Renal cortex interstitium (tissue), 15 donors: ENCODE results near the gene CEP97. TPM values are rescaled to one million over a fixed set of nuclear protein-coding genes. Genes with fewer than 3 reads are reported as not detected.
"Not testable (repeated sequence)": the region's sequence is repeated elsewhere in the genome, so short reads cannot be mapped to it uniquely, and the experiment has no call there.

Experiments used
- DNase-seq, 11 donors: peaks; one replicate each; pipeline ENCODE4 v3.0.0-alpha.2; 2013; ENCODE audit warnings: low read depth in 9 of 11, low spot score in 4 of 11; ENCODE audit errors: extremely low read depth in 1 of 11
- long read RNA-seq, 16 experiments: transcript quantifications; one replicate each; lab custom pipeline, GENCODE V29; 2026
- polyA plus RNA-seq, 3 donors: library from polyadenylated mRNA; unstranded; fragments of 120-200 nt; gene quantifications; one replicate each; pipeline ENCODE4 v1.2.1, GENCODE V29; 2013; ENCODE audit not compliant: insufficient read length in 3 of 3

Gene CEP97
- 10 to 100 TPM; 14.7 to 16.6 (median 14.8) TPM for polyA plus RNA-seq
- long read RNA-seq, donor 1: 0 reads
- long read RNA-seq, donor 2, full-length matches to known transcripts: 1 of 1 reads
- long read RNA-seq, donor 2, partial matches to known transcripts: 0 of 1 reads
- long read RNA-seq, donor 2, other reads (novel, unspliced or antisense): 0 of 1 reads
- long read RNA-seq, donor 3: 0 reads
- long read RNA-seq, donor 4: 0 reads
- long read RNA-seq, donor 5: 0 reads
- long read RNA-seq, donor 6, full-length matches to known transcripts: 1 of 1 reads
- long read RNA-seq, donor 6, partial matches to known transcripts: 0 of 1 reads
- long read RNA-seq, donor 6, other reads (novel, unspliced or antisense): 0 of 1 reads
- long read RNA-seq, donor 7: 0 reads
- long read RNA-seq, donor 8, partial matches to known transcripts: 12 of 13 reads
- long read RNA-seq, donor 8, other reads (novel, unspliced or antisense): 0 of 13 reads
- long read RNA-seq, donor 9: 0 reads
- long read RNA-seq, donor 10: 0 reads
- long read RNA-seq, donor 11, full-length matches to known transcripts: 1 of 1 reads
- long read RNA-seq, donor 11, partial matches to known transcripts: 0 of 1 reads
- long read RNA-seq, donor 11, other reads (novel, unspliced or antisense): 0 of 1 reads
- long read RNA-seq, donor 12: 0 reads
- long read RNA-seq, donor 13, full-length matches to known transcripts: 1 of 6 reads
- long read RNA-seq, donor 13, partial matches to known transcripts: 5 of 6 reads
- long read RNA-seq, donor 13, other reads (novel, unspliced or antisense): 0 of 6 reads
- long read RNA-seq, donor 14, partial matches to known transcripts: 0 of 1 reads
- long read RNA-seq, donor 14, other reads (novel, unspliced or antisense): 0 of 1 reads
- long read RNA-seq, donor 15: 0 reads
- long read RNA-seq, donor 16, partial matches to known transcripts: 6 of 6 reads
- long read RNA-seq, donor 16, other reads (novel, unspliced or antisense): 0 of 6 reads

GRCh38 chr3:101724329-101725193, at the start of gene CEP97:
TSS of gene CEP97 (plus strand) at chr3:101724614. CDS start at chr3:101724677, 63 bp downstream.
- DNase-seq: peak; percentile 80 to 94 (median 90)

GRCh38 chr3:101675709-101676215, 48.7 kb upstream of the CEP97 start:
- no peak for DNase-seq

GRCh38 chr3:101676216-101676764, 48.1 kb upstream of the CEP97 start:
- DNase-seq: peak; percentile 77 to 95 (median 93)

- peak; percentile 100 for DNase-seq
Observed at GRCh38 chr3:101676765-101677435, 47.5 kb upstream of the CEP97 start, which contains the start of gene ZBTB11. TSS of gene ZBTB11 (minus strand) at chr3:101677132. CDS start at chr3:101676914, 218 bp downstream.

- DNase-seq: no peak
Observed at GRCh38 chr3:101677436-101678286, 46.8 kb upstream of the CEP97 start.

- DNase-seq: not testable (repeated sequence)
Observed at GRCh38 chr3:101678837-101679236, 45.6 kb upstream of the CEP97 start.

- DNase-seq: no peak
Observed at GRCh38 chr3:101680466-101680865, 43.9 kb upstream of the CEP97 start.

- DNase-seq: no peak
Observed at GRCh38 chr3:101685050-101685400, 39.4 kb upstream of the CEP97 start.

GRCh38 chr3:101685870-101686307, 38.5 kb upstream of the CEP97 start:
- no peak for DNase-seq

GRCh38 chr3:101687142-101687931, 37.1 kb upstream of the CEP97 start:
- no peak for DNase-seq

- DNase-seq: no peak
Observed at GRCh38 chr3:101689286-101689685, 35.1 kb upstream of the CEP97 start.

- no peak for DNase-seq
Observed at GRCh38 chr3:101690972-101691371, 33.4 kb upstream of the CEP97 start.

- DNase-seq: not testable (repeated sequence)
Observed at GRCh38 chr3:101691685-101692671, 32.4 kb upstream of the CEP97 start.

- DNase-seq: not testable (repeated sequence)
Observed at GRCh38 chr3:101693540-101693939, 30.9 kb upstream of the CEP97 start.

- not testable (repeated sequence) for DNase-seq
Observed at GRCh38 chr3:101694836-101695235, 29.6 kb upstream of the CEP97 start.
